H1 (cell line): Measurements from ENCODE around the gene KLHDC8B. TPM values are rescaled to one million over a fixed set of nuclear protein-coding genes. Genes with fewer than 3 reads are reported as not detected.

ENCODE experiments used
- CTCF ChIP-seq, 3 experiments: IDR thresholded peaks; 1 replicate in 2 of 3; 2 replicates in 1 of 3; pipeline versions ENCODE4 v1.5.1 to v1.6.1; 2011; ENCODE audit warnings: low read length in 3 of 3, mild to moderate bottlenecking in 3 of 3, inconsistent platforms in 2 of 3, low read depth in 1 of 3, moderate library complexity in 1 of 3; ENCODE audit not compliant: insufficient read depth in 1 of 3; ENCODE audit errors: control extremely low read depth in 1 of 3
- KDM4A ChIP-seq: IDR thresholded peaks from one replicate; pipeline ENCODE4 v1.7.1; 2012; ENCODE audit warnings: low read depth, mild to moderate bottlenecking, moderate library complexity, low read length, inconsistent platforms; ENCODE audit not compliant: severe bottlenecking
- MAFK ChIP-seq: IDR thresholded peaks from 2 replicates; pipeline ENCODE4 v1.6.1; 2012; ENCODE audit warnings: low read depth, mild to moderate bottlenecking, improper control_type of control experiment, low read length
- NANOG ChIP-seq: IDR thresholded peaks from 2 replicates; pipeline ENCODE4 v1.6.1; 2011; ENCODE audit warnings: low read length, low read depth, mild to moderate bottlenecking, inconsistent platforms; ENCODE audit not compliant: insufficient read depth, poor library complexity, severe bottlenecking
- TCF12 ChIP-seq: IDR thresholded peaks from 2 replicates; pipeline ENCODE4 v1.6.1; 2011; ENCODE audit warnings: low read depth, mild to moderate bottlenecking, low read length
- polyA plus RNA-seq, 7 experiments: library from polyadenylated mRNA; depleted of rRNA in 3 of 7; stranded (reverse) in 5 of 7; unstranded in 2 of 7; fragments of >200 nt in 5 of 7; fragments of 200-250 nt in 2 of 7; gene quantifications; 1 replicate in 5 of 7; 2 replicates in 1 of 7; 4 replicates in 1 of 7; pipeline versions ENCODE4 v1.2.1 to v1.2.3, GENCODE V29; 2011 to 2013; ENCODE audit warnings: missing spikeins in 2 of 7, mixed read lengths in 2 of 7
- total RNA-seq: library from RNA; stranded (reverse); fragmentation: NEBNext Ultra II Directional; extraction: Animal tissue kit (Norgen Biotek cat#: 25700); gene quantifications from 2 replicates; pipeline ENCODE4 v1.2.1, GENCODE V29; 2021

Gene KLHDC8B
- total and polyA plus RNA-seq, 2 of the 8 experiments (the other 6 are each of a cell fraction or from before 2014, with no cell fraction given), result 15.8 to 21.3 TPM

- no peak for TF ChIP-seq CTCF (IDR thresholded peaks at IDR 0.05; ENCODE audit: control extremely low read depth in 1 of 3, insufficient read depth in 1 of 3, low read depth in 1 of 3, low read length in 3 of 3)
- no peak for TF ChIP-seq KDM4A
- TF ChIP-seq MAFK, result no peak
- TF ChIP-seq NANOG, result no peak
- no peak for TF ChIP-seq TCF12
Measured at GRCh38 chr3:49191741-49192140, 20.3 kb downstream of the KLHDC8B start (continued).
